IMR-90 (cell line): Measurements from ENCODE around the gene OR10D3. TPM values are rescaled to one million over a fixed set of nuclear protein-coding genes. Genes with fewer than 3 reads are reported as not detected.

ENCODE experiments used
- ATAC-seq: fragments of 200-7000 bp; cut with Tn5 transposase; 2 replicates; pipeline ENCODE4 v1.9.1; 2020; ENCODE audit warnings: low read depth, mild to moderate bottlenecking, moderate library complexity
- BruUV-seq: library from RNA; stranded (reverse); fragments of 400-500 nt; replicated peaks from 2 replicates; lab custom pipeline; 2021; lab: Mats Ljungman, UMichigan
- CTCF ChIA-PET: fragments of 300-600 bp; formaldehyde crosslinking; extraction: SDS; loops from one replicate; lab custom pipeline; 2021; ENCODE audit warnings: antibody characterized with exemption; lab: Yijun Ruan, JAX
- POLR2A ChIA-PET: fragments of 300-600 bp; sonication (Branson Sonifier 250); formaldehyde crosslinking; loops from one replicate; lab custom pipeline; 2022; ENCODE audit warnings: antibody characterized with exemption; ENCODE audit not compliant: unreplicated experiment; lab: Charles Lee
- DNase-seq: peaks from one replicate; pipeline ENCODE4 v3.0.0; 2013
- H2AFZ ChIP-seq: replicated peaks from 2 replicates; pipeline ENCODE3; 2013; ENCODE audit warnings: low read length, mild to moderate bottlenecking; ENCODE audit not compliant: poor library complexity
- H2AK5ac ChIP-seq: 2 replicates; pipeline ENCODE4 v1.6.1; 2013; ENCODE audit warnings: low read depth, low read length, inconsistent platforms
- H2AK9ac ChIP-seq: replicated peaks from 2 replicates; pipeline ENCODE3; 2013; ENCODE audit warnings: mild to moderate bottlenecking, low read depth, low read length, moderate library complexity; ENCODE audit not compliant: poor library complexity
- H2BK120ac ChIP-seq: 2 replicates; pipeline ENCODE4 v1.6.1; 2013; ENCODE audit warnings: low read depth, low read length, inconsistent platforms
- H2BK15ac ChIP-seq: 3 replicates; pipeline ENCODE4 v1.6.1; 2013; ENCODE audit warnings: low read depth, low read length, inconsistent platforms
- H2BK20ac ChIP-seq: 2 replicates; pipeline ENCODE4 v1.6.1; 2013; ENCODE audit warnings: low read depth, mild to moderate bottlenecking, inconsistent platforms, low read length, moderate library complexity
- H2BK5ac ChIP-seq: 2 replicates; pipeline ENCODE4 v1.6.1; 2013; ENCODE audit warnings: mild to moderate bottlenecking, low read depth, low read length, inconsistent platforms; ENCODE audit not compliant: poor library complexity, severe bottlenecking
- H3K14ac ChIP-seq: replicated peaks from 2 replicates; pipeline ENCODE4 v1.6.1; 2013; ENCODE audit warnings: low read depth, low read length, inconsistent platforms
- H3K18ac ChIP-seq: 2 replicates; pipeline ENCODE4 v1.6.1; 2013; ENCODE audit warnings: low read depth, low read length, control low read depth
- H3K23ac ChIP-seq: 2 replicates; pipeline ENCODE4 v1.6.1; 2013; ENCODE audit warnings: low read depth, low read length, inconsistent platforms
- H3K27ac ChIP-seq: 2 replicates; pipeline ENCODE4 v1.5.1; 2013; ENCODE audit warnings: mild to moderate bottlenecking, control low read depth, low read length; ENCODE audit not compliant: insufficient read depth
- H3K27me3 ChIP-seq: 2 replicates; pipeline ENCODE4 v1.6.1; 2013; ENCODE audit warnings: low read length; ENCODE audit not compliant: control insufficient read depth, insufficient read depth
- H3K36me3 ChIP-seq: 2 replicates; pipeline ENCODE4 v1.6.1; 2013; ENCODE audit warnings: low read length, mixed read lengths; ENCODE audit not compliant: control insufficient read depth, insufficient read depth
- H3K4ac ChIP-seq: 2 replicates; pipeline ENCODE4 v1.6.1; 2013; ENCODE audit warnings: low read depth, low read length, inconsistent platforms
- H3K4me1 ChIP-seq: 2 replicates; pipeline ENCODE4 v1.6.1; 2013; ENCODE audit warnings: low read length, mixed read lengths; ENCODE audit not compliant: control insufficient read depth, insufficient read depth
- H3K4me2 ChIP-seq: 2 replicates; pipeline ENCODE4 v1.6.1; 2013; ENCODE audit warnings: low read depth, mild to moderate bottlenecking, control low read depth, low read length, moderate library complexity
- H3K4me3 ChIP-seq: 2 replicates; pipeline ENCODE4 v1.5.1; 2013; ENCODE audit warnings: low read depth, mild to moderate bottlenecking, control low read depth, low read length, moderate library complexity; ENCODE audit not compliant: insufficient read depth
- H3K56ac ChIP-seq: 2 replicates; pipeline ENCODE4 v1.6.1; 2013; ENCODE audit warnings: low read length, inconsistent platforms; ENCODE audit not compliant: insufficient read depth; ENCODE audit errors: extremely low read depth
- H3K79me1 ChIP-seq, 2 experiments: 2 replicates each; pipeline ENCODE4 v1.6.1; 2013; ENCODE audit warnings: low read length in 2 of 2, inconsistent platforms in 1 of 2, low read depth in 1 of 2
- H3K9ac ChIP-seq: 2 replicates; pipeline ENCODE4 v1.6.1; 2013; ENCODE audit warnings: low read depth, low read length, control low read depth
- H3K9me1 ChIP-seq: 2 replicates; pipeline ENCODE4 v1.6.1; 2013; ENCODE audit warnings: low read length, inconsistent platforms; ENCODE audit not compliant: insufficient read depth
- H3K9me3 ChIP-seq: 2 replicates; pipeline ENCODE4 v1.6.1; 2013; ENCODE audit warnings: low read length; ENCODE audit not compliant: control insufficient read depth, insufficient read depth
- H4K20me1 ChIP-seq: 2 replicates; pipeline ENCODE4 v1.6.1; 2013; ENCODE audit warnings: low read length, inconsistent platforms; ENCODE audit not compliant: insufficient read depth
- H4K5ac ChIP-seq: 2 replicates; pipeline ENCODE4 v1.6.1; 2013; ENCODE audit warnings: mild to moderate bottlenecking, low read depth, low read length, control low read depth
- H4K8ac ChIP-seq, 2 experiments: 2 replicates each; pipeline ENCODE4 v1.6.1; 2013; ENCODE audit warnings: low read depth in 2 of 2, low read length in 2 of 2, control low read depth in 1 of 2, inconsistent platforms in 1 of 2
- H4K91ac ChIP-seq: 2 replicates; pipeline ENCODE4 v1.6.1; 2013; ENCODE audit warnings: low read depth, low read length, inconsistent platforms; ENCODE audit not compliant: insufficient read depth
- BHLHE40 ChIP-seq: fragments of 150-350 bp; IDR thresholded peaks from 2 replicates; pipeline ENCODE4 v1.6.1; 2016; ENCODE audit warnings: mild to moderate bottlenecking, low read depth, low read length
- CEBPB ChIP-seq: IDR thresholded peaks from 2 replicates; pipeline ENCODE4 v1.6.1; 2012; ENCODE audit warnings: low read depth, low read length, improper control_type of control experiment
- CHD1 ChIP-seq: IDR thresholded peaks from 2 replicates; pipeline ENCODE4 v1.6.1; 2012; ENCODE audit warnings: low read depth, low read length, improper control_type of control experiment
- ELK1 ChIP-seq: fragments of 150-350 bp; IDR thresholded peaks from 2 replicates; pipeline ENCODE4 v1.6.1; 2016; ENCODE audit warnings: low read depth, mild to moderate bottlenecking, low read length, moderate library complexity, borderline replicate concordance
- FOS ChIP-seq: fragments of 150-350 bp; IDR thresholded peaks from 2 replicates; pipeline ENCODE4 v1.6.1; 2016; ENCODE audit warnings: low read depth, low read length
- MAFK ChIP-seq: IDR thresholded peaks from 2 replicates; pipeline ENCODE4 v1.6.1; 2012; ENCODE audit warnings: low read depth, low read length, improper control_type of control experiment
- MXI1 ChIP-seq: IDR thresholded peaks from 2 replicates; pipeline ENCODE4 v1.6.1; 2012; ENCODE audit warnings: low read depth, mild to moderate bottlenecking, low read length, moderate library complexity, borderline replicate concordance
- NFE2L2 ChIP-seq: fragments of 150-350 bp; IDR thresholded peaks from 2 replicates; pipeline ENCODE4 v1.6.1; 2016; ENCODE audit warnings: low read depth, mild to moderate bottlenecking, low read length
- POLR2A ChIP-seq: IDR thresholded peaks from 2 replicates; pipeline ENCODE4 v1.6.1; 2012; ENCODE audit warnings: mild to moderate bottlenecking, low read depth, low read length
- RAD21 ChIP-seq: IDR thresholded peaks from 2 replicates; pipeline ENCODE4 v1.6.1; 2012; ENCODE audit warnings: low read length, improper control_type of control experiment
- RCOR1 ChIP-seq: IDR thresholded peaks from 2 replicates; pipeline ENCODE4 v1.6.1; 2012; ENCODE audit warnings: mild to moderate bottlenecking, low read length, improper control_type of control experiment; ENCODE audit not compliant: insufficient replicate concordance
- RFX5 ChIP-seq: IDR thresholded peaks from 2 replicates; pipeline ENCODE4 v1.8.0; 2012; ENCODE audit warnings: low read depth, mild to moderate bottlenecking, low read length, moderate library complexity
- SMC3 ChIP-seq: fragments of 150-350 bp; IDR thresholded peaks from 2 replicates; pipeline ENCODE4 v1.6.1; 2016; ENCODE audit warnings: low read depth, mild to moderate bottlenecking, antibody characterized with exemption, low read length, moderate library complexity
- USF2 ChIP-seq: fragments of 150-350 bp; IDR thresholded peaks from 2 replicates; pipeline ENCODE4 v1.6.1; 2017; ENCODE audit warnings: mild to moderate bottlenecking, antibody characterized with exemption, low read length, low read depth
- WGBS, 2 experiments: methylation state at CpG; one replicate each; pipeline versions ENCODE4 v1.1.5 to v1.1.7; 2013; ENCODE audit warnings: missing lambda C conversion rate in 2 of 2; ENCODE audit not compliant: insufficient read length in 1 of 2; ENCODE audit errors: extremely low coverage in 2 of 2; 5-methylcytosine and 5-hydroxymethylcytosine counted together
- dilution Hi-C: fragments of 300-500 bp; cut with HindIII; formaldehyde crosslinking; loops from one replicate; pipeline ENCODE4 v1.14.3; 2018; ENCODE audit warnings: low sequenced_read_pairs; ENCODE audit not compliant: unreplicated experiment
- in situ Hi-C: fragments of 300-500 bp; cut with MboI; formaldehyde crosslinking; loops from 3 replicates; pipeline ENCODE4 v1.14.3; 2019; ENCODE audit warnings: low sequenced_read_pairs, inconsistent platforms, mixed read lengths
- intact Hi-C: fragments of 100-400 bp; cut with micrococcal nuclease; formaldehyde crosslinking; loops from 2 replicates; pipeline ENCODE4 v1.10.0; 2022
- polyA plus RNA-seq, 3 experiments: library from polyadenylated mRNA; depleted of rRNA; stranded (reverse); fragments of >200 nt; gene quantifications; 2 replicates each; pipeline ENCODE4 v1.2.3, GENCODE V29; 2012; ENCODE audit warnings: low replicate concordance in 1 of 3
- total RNA-seq: library from RNA; depleted of rRNA; stranded (reverse); fragments of >200 nt; gene quantifications from 2 replicates; pipeline ENCODE4 v1.2.3, GENCODE V29; 2012

The OR10D3 gene
- total and polyA plus RNA-seq, 2 of the 4 experiments (the other 2 are of a cell fraction), result not detected

DNA sequence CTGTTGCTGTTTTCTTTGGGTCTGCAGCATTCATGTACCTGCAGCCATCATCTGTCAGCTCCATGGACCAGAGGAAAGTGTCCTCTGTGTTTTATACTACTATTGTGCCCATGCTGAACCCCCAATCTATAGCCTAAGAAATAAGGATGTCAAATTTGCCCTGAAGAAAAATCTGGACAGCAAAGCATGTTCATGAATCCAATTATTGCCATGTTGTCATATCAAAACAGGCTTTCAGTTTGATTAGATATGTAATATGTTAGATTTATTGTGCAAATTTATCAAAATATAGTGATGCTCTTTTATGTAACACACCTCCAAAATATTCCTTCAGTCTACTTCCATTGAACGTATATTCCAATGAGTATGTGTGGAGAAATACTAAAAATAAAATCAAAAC, 42.3 kb downstream of the OR10D3 start:
- in situ Hi-C loops, result no loop called here
- Histone ChIP-seq H3K18ac (no peak overlapping the region), H3K79me1 (no peaks in the 10 kb centered on the region), H4K91ac (no peak overlapping the region), H2BK5ac (no peak overlapping the region), H3K4me3 (no peak overlapping the region), H2AFZ (no peak overlapping the region), H4K8ac (no peak overlapping the region), H2AK5ac (no peak overlapping the region), H3K9me1 (no peaks in the 10 kb centered on the region), H3K23ac (no peak overlapping the region), H2BK20ac (no peak overlapping the region), H3K36me3 (no peaks in the 10 kb centered on the region), H3K9me3 (no peaks in the 10 kb centered on the region), H3K27me3 (no peaks in the 10 kb centered on the region; the same call in 1 of the 2 replicates), H3K4me1 (no peaks in the 10 kb centered on the region), H3K14ac (no peak overlapping the region), H3K4ac (no peak overlapping the region), H3K4me2 (no peak overlapping the region), H4K5ac (no peak overlapping the region), H2AK9ac (no peak overlapping the region), H4K20me1 (no peaks in the 10 kb centered on the region), H2BK15ac (no peak overlapping the region), H3K27ac (no peak overlapping the region), H2BK120ac (no peak overlapping the region), H3K9ac (no peak overlapping the region), H3K56ac (no peak overlapping the region)
- ChIA-PET CTCF (no interaction called here), POLR2A (no interaction called here)
- no TSS peak for BruUV-seq
- ATAC-seq (no peak), DNase-seq (no peak)
- dilution Hi-C loops, result no loop called here
- intact Hi-C loops, result no loop called here
- no CpG with 5 or more reads among the region's 1 CpG for WGBS, 2 experiments
- no peak for TF ChIP-seq RFX5
- TF ChIP-seq BHLHE40, result no peak
- no peak for TF ChIP-seq FOS
- TF ChIP-seq ELK1, result no peak
- TF ChIP-seq CHD1, result no peak
- TF ChIP-seq NFE2L2, result no peak
- no peak for TF ChIP-seq RAD21
- TF ChIP-seq MXI1, result no peak
- no peak for TF ChIP-seq USF2
- no peak for TF ChIP-seq POLR2A
- no peak for TF ChIP-seq MAFK
- TF ChIP-seq SMC3, result no peak
- TF ChIP-seq CEBPB, result no peak
- TF ChIP-seq RCOR1, result no peak
